Prostate gland (tissue), 2 donors: ENCODE results near the gene RFPL1. TPM values are rescaled to one million over a fixed set of nuclear protein-coding genes. Genes with fewer than 3 reads are reported as not detected.

Experiments
- DNase-seq: peaks from one replicate; pipeline ENCODE4 v3.0.0-alpha.2; 2019; ENCODE audit warnings: low spot score
- H3K27ac ChIP-seq, 2 donors: fragments of 200-600 bp; sonication (generic); 2 replicates each; pipeline ENCODE4 v1.5.1; 2017 to 2019
- H3K27me3 ChIP-seq: fragments of 200-600 bp; sonication (generic); replicated peaks from 2 replicates; pipeline ENCODE4 v1.5.1; 2019; ENCODE audit not compliant: insufficient read depth
- H3K36me3 ChIP-seq, 2 donors: fragments of 200-600 bp; sonication (generic); 1 replicate in 1 of 2; 2 replicates in 1 of 2; pipeline versions ENCODE4 v1.5.1 to v1.8.1; 2017 to 2019
- H3K4me1 ChIP-seq: fragments of 200-600 bp; sonication (generic); replicated peaks from 2 replicates; pipeline ENCODE4 v1.5.1; 2019
- H3K4me3 ChIP-seq, 2 donors: fragments of 200-600 bp; sonication (generic); 2 replicates each; pipeline ENCODE4 v1.5.1; 2017 to 2019
- H3K9me3 ChIP-seq: fragments of 200-600 bp; sonication (generic); 2 replicates; pipeline ENCODE4 v1.5.1; 2017
- POLR2A ChIP-seq: fragments of 450-650 bp; IDR thresholded peaks from one replicate; pipeline ENCODE4 v1.6.1; 2016; ENCODE audit warnings: antibody characterized with exemption, mild to moderate bottlenecking
- POLR2AphosphoS5 ChIP-seq: sonication (generic); formaldehyde crosslinking; IDR thresholded peaks from one replicate; pipeline ENCODE4 v1.6.1; 2017; ENCODE audit warnings: antibody characterized with exemption
- WGBS: methylation state at CpG from one replicate; pipeline ENCODE4 v1.1.5; 2018; 5-methylcytosine and 5-hydroxymethylcytosine counted together
- intact Hi-C: fragments of 100-400 bp; cut with DNase I; formaldehyde crosslinking; loops from one replicate; pipeline ENCODE4 v1.14.2; 2022
- total RNA-seq, 2 donors: library from RNA; depleted of rRNA; stranded (reverse); fragments of >200 nt; gene quantifications; one replicate each; pipeline ENCODE4 v1.1.0, GENCODE V29; 2016
- TF ChIP-seq, protein P1 (sequence below), 4 experiments: fragments of 200-600 bp in 2 of 4; fragments of 450-650 bp in 2 of 4; sonication (generic) in 2 of 4; IDR thresholded peaks; 1 replicate in 3 of 4; 2 replicates in 1 of 4; pipeline ENCODE4 v1.5.1; 2016 to 2019; ENCODE audit warnings: antibody characterized with exemption in 4 of 4, mild to moderate bottlenecking in 2 of 4, moderate library complexity in 2 of 4

The RFPL1 gene
- total RNA-seq, 2 donors from 2014 or later: 1.7 TPM; not detected in 1

DNA sequence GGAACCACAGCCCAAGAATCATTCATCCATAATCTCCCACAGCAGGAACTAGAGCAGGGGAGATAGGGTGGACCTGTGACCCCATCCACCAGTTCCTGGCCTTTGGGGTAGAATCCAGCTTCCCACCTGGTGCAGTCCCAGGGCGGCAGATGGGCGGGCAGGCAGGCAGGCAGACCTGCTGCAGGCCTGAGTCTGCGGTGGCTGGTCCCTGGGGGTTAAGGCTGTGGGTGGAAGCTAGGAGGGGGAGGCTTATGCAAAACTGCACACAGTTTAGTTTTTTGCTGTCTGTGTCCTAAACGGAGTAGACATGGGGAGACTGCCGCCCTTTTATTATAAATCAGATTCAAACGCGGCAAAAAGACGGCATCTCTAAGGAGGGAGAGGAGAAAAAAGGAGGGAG lies 37.2 kb downstream of the RFPL1 start:
- Histone ChIP-seq H3K4me1 (peaks cover 4% of the 10 kb centered on the region), H3K4me3 (no peak overlapping the region), H3K36me3 (no peaks in the 10 kb centered on the region), H3K9me3 (no peaks in the 10 kb centered on the region), H3K27ac (no peak overlapping the region), H3K27me3 (peaks cover 4% of the 10 kb centered on the region)
- 83% methylated on average over 8 of the region's 8 CpGs for WGBS
- intact Hi-C loops: no loop called here
- TF ChIP-seq, protein P1, sequence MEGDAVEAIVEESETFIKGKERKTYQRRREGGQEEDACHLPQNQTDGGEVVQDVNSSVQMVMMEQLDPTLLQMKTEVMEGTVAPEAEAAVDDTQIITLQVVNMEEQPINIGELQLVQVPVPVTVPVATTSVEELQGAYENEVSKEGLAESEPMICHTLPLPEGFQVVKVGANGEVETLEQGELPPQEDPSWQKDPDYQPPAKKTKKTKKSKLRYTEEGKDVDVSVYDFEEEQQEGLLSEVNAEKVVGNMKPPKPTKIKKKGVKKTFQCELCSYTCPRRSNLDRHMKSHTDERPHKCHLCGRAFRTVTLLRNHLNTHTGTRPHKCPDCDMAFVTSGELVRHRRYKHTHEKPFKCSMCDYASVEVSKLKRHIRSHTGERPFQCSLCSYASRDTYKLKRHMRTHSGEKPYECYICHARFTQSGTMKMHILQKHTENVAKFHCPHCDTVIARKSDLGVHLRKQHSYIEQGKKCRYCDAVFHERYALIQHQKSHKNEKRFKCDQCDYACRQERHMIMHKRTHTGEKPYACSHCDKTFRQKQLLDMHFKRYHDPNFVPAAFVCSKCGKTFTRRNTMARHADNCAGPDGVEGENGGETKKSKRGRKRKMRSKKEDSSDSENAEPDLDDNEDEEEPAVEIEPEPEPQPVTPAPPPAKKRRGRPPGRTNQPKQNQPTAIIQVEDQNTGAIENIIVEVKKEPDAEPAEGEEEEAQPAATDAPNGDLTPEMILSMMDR (IDR thresholded peaks at IDR 0.05): no peak
- TF ChIP-seq POLR2A (no peak), POLR2AphosphoS5 (no peak)
- DNase-seq: no peak

GRCh38 chr22:29476116-29476515 lies 37.7 kb downstream of the RFPL1 start:
- H3K4me1 ChIP-seq: peaks cover 4% of the 10 kb centered on the region
- peaks cover 7% of the 10 kb centered on the region for H3K27me3 ChIP-seq
- no peak overlapping the region for H3K27ac ChIP-seq
- no peaks in the 10 kb centered on the region for H3K36me3 ChIP-seq
- H3K4me3 ChIP-seq: no peak overlapping the region
- H3K9me3 ChIP-seq: no peaks in the 10 kb centered on the region
- DNase-seq: no peak
- TF ChIP-seq POLR2A (no peak), POLR2AphosphoS5 (no peak)
- TF ChIP-seq, protein P1 (IDR thresholded peaks at IDR 0.05): no peak
- intact Hi-C loops: no loop called here
- 54% methylated on average over 6 of the region's 6 CpGs for WGBS

DNA sequence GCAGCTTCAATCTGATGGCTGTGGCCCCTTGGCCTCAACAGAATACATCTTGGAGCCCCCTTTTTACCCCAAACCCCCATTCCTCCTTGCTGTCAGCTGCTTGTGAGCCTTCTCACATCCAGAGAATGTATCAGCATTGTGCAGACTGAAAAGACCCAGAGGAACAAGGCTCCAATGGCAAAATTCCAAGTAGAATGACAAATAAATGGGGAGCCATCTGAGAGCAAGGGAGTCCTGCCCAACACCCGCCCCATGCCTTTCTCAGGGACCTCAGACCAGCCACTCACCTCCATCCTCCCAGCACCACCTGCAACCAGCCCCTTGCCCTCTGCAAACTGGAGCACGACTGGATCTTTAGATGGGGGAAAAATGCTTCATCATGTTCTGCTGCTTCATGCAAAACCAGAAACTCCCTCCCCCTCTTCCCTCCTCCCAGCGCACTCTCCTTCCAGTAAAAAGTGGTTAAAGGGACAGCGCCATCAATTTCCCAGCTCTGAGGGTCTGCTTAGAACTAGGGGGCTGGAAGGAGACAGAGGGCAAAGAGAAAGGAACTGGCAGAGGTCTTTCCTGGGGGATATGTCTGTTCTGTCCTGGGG lies 39.4 kb downstream of the RFPL1 start:
- TF ChIP-seq, protein P1 (IDR thresholded peaks at IDR 0.05): no peak
- no peak for TF ChIP-seq POLR2A
- no peak for TF ChIP-seq POLR2AphosphoS5
- Histone ChIP-seq H3K36me3 (no peaks in the 10 kb centered on the region), H3K9me3 (no peaks in the 10 kb centered on the region), H3K4me3 (peak overlapping the region in 1 of 2 donors; percentile 12), H3K4me1 (peaks cover 4% of the 10 kb centered on the region), H3K27ac (no peak overlapping the region), H3K27me3 (peaks cover 7% of the 10 kb centered on the region)
- no peak for DNase-seq
- 23% methylated on average over 4 of the region's 4 CpGs for WGBS
- intact Hi-C loops: no loop called here

- no peaks in the 10 kb centered on the region for H3K36me3 ChIP-seq
- no peak overlapping the region for H3K27ac ChIP-seq
- 8% methylated on average over 21 of the region's 21 CpGs for WGBS
- H3K27me3 ChIP-seq: peaks cover 7% of the 10 kb centered on the region
- peaks cover 4% of the 10 kb centered on the region for H3K4me1 ChIP-seq
- DNase-seq: no peak
- intact Hi-C loops: no loop called here
- no peak for TF ChIP-seq POLR2A
- TF ChIP-seq, protein P1 (IDR thresholded peaks at IDR 0.05): no peak
- TF ChIP-seq POLR2AphosphoS5: peak; percentile 7
- peak overlapping the region in 1 of 2 donors; percentile 12 for H3K4me3 ChIP-seq
- no peaks in the 10 kb centered on the region for H3K9me3 ChIP-seq
These were observed 40.2 kb downstream of the RFPL1 start for GRCh38 chr22:29478326-29479276.
